HG02840 (cell line): ENCODE measurements around the gene SPECC1.
"Not testable (repeated sequence)": the region's sequence is repeated elsewhere in the genome, so short reads cannot be mapped to it uniquely, and the experiment has no call there.

Experiments used
- ATAC-seq: cut with Tn5 transposase; IDR thresholded peaks from one replicate; pipeline ENCODE4 v1.9.1; 2021; ENCODE audit warnings: mild to moderate bottlenecking, moderate library complexity, moderate number of reproducible peaks; ENCODE audit not compliant: unreplicated experiment, low FRiP score

Gene SPECC1

GRCh38 chr17:20089756-20090547 is 80.8 kb downstream of the SPECC1 start:
- ATAC-seq, result no peak

GRCh38 chr17:20091174-20092029 is 82.2 kb downstream of the SPECC1 start:
- ATAC-seq, result no peak

GRCh38 chr17:20092261-20092867 is 83.2 kb downstream of the SPECC1 start:
- no peak for ATAC-seq

GRCh38 chr17:20092973-20093626 is 83.9 kb downstream of the SPECC1 start:
- ATAC-seq, result no peak

- ATAC-seq, result no peak
These were observed 85.6 kb downstream of the SPECC1 start for GRCh38 chr17:20094777-20095176.

GRCh38 chr17:20095336-20096080 is 86.3 kb downstream of the SPECC1 start:
- ATAC-seq, result no peak

- ATAC-seq, result no peak
These were observed 87.3 kb downstream of the SPECC1 start for GRCh38 chr17:20096430-20096829.

GRCh38 chr17:20097330-20097729 is 88.2 kb downstream of the SPECC1 start:
- no peak for ATAC-seq

GRCh38 chr17:20098314-20098713 is 89.2 kb downstream of the SPECC1 start:
- ATAC-seq, result no peak

GRCh38 chr17:20100806-20101205 is 91.6 kb downstream of the SPECC1 start:
- ATAC-seq, result not testable (repeated sequence)

- no peak for ATAC-seq
These were observed 94.6 kb downstream of the SPECC1 start for GRCh38 chr17:20103454-20104446.

GRCh38 chr17:20105539-20106280 is 96.6 kb downstream of the SPECC1 start:
- no peak for ATAC-seq

- not testable (repeated sequence) for ATAC-seq
These were observed 97.3 kb downstream of the SPECC1 start for GRCh38 chr17:20106446-20106845.

- ATAC-seq, result no peak
These were observed 99.9 kb downstream of the SPECC1 start for GRCh38 chr17:20109076-20109475.

- ATAC-seq, result no peak
These were observed 102.4 kb downstream of the SPECC1 start for GRCh38 chr17:20111538-20111937.

GRCh38 chr17:20114466-20114865 is 105.3 kb downstream of the SPECC1 start:
- no peak for ATAC-seq

GRCh38 chr17:20116683-20117309 is 107.6 kb downstream of the SPECC1 start:
- ATAC-seq, result no peak

GRCh38 chr17:20118280-20118679 is 109.1 kb downstream of the SPECC1 start:
- ATAC-seq, result no peak
